ENCODE results near the gene SAMD14. TPM values are rescaled to one million over a fixed set of nuclear protein-coding genes. Genes with fewer than 3 reads are reported as not detected.

The SAMD14 gene
- total and polyA plus RNA-seq, 2 of the 4 experiments (the other 2 are of a cell fraction), result 1.4 to 6.2 TPM

GRCh38 chr17:50079334-50080095 is 50.4 kb downstream of the SAMD14 start:
- ChIA-PET POLR2A (ENCODE audit: unreplicated experiment) (no interaction called here), CTCF (interaction anchor here (0.7 kb wide), 1 partner anchor 23 kb away, joined by 4 read pairs; the partner anchor contains the start of gene ITGA3)
- BruUV-seq (replicated peaks), result no TSS peak
- no peak overlapping the region for H4K91ac ChIP-seq (ENCODE audit: insufficient read depth, low read depth, low read length)
- no peaks in the 10 kb centered on the region for H3K9me3 ChIP-seq (ENCODE audit: control insufficient read depth, insufficient read depth, low read length)
- H3K27me3 ChIP-seq (ENCODE audit: control insufficient read depth, insufficient read depth, low read length), result no peaks in the 10 kb centered on the region
- H3K4me2 ChIP-seq (ENCODE audit: low read depth, low read length), result no peak overlapping the region
- H3K23ac ChIP-seq (ENCODE audit: low read depth, low read length), result no peak overlapping the region
- H2BK15ac ChIP-seq (ENCODE audit: low read depth, low read length), result no peak overlapping the region
- no peaks in the 10 kb centered on the region; the same call in none of the 2 replicates for H4K20me1 ChIP-seq (ENCODE audit: insufficient read depth, low read length)
- dilution Hi-C loops (cut with HindIII; ENCODE audit: low sequenced_read_pairs, unreplicated experiment) (no loop called here), intact Hi-C loops (cut with micrococcal nuclease) (no loop called here), in situ Hi-C loops (cut with MboI; ENCODE audit: low sequenced_read_pairs) (no loop called here)
- H3K56ac ChIP-seq (ENCODE audit: extremely low read depth, insufficient read depth, low read length), result no peak overlapping the region
- H2AK9ac ChIP-seq (replicated peaks; ENCODE audit: low read depth, low read length, poor library complexity), result peak overlapping the region; percentile 46
- no peak overlapping the region for H2BK20ac ChIP-seq (ENCODE audit: low read depth, low read length)
- ATAC-seq (ENCODE audit: low read depth), result no peak
- peak overlapping the region; percentile 44; the same call in 1 of the 2 replicates for H2AK5ac ChIP-seq (ENCODE audit: low read depth, low read length)
- H2BK120ac ChIP-seq (ENCODE audit: low read depth, low read length), result no peak overlapping the region
- no peak overlapping the region for H4K5ac ChIP-seq (ENCODE audit: low read depth, low read length)
- no peak overlapping the region for H3K4ac ChIP-seq (ENCODE audit: low read depth, low read length)
- no peak overlapping the region for H4K8ac ChIP-seq (ENCODE audit: low read depth in 2 of 2, low read length in 2 of 2)
- no peaks in the 10 kb centered on the region for H3K9me1 ChIP-seq (ENCODE audit: insufficient read depth, low read length)
- H3K4me1 ChIP-seq (ENCODE audit: control insufficient read depth, insufficient read depth, low read length), result no peaks in the 10 kb centered on the region
- no peak overlapping the region for H3K27ac ChIP-seq (ENCODE audit: insufficient read depth, low read length)
- no peak overlapping the region for H3K4me3 ChIP-seq (ENCODE audit: insufficient read depth, low read depth, low read length)
- H3K14ac ChIP-seq (replicated peaks; ENCODE audit: low read depth, low read length), result no peak overlapping the region
- H3K9ac ChIP-seq (ENCODE audit: low read depth, low read length), result no peak overlapping the region
- H3K36me3 ChIP-seq (ENCODE audit: control insufficient read depth, insufficient read depth, low read length), result peaks cover 62% of the 10 kb centered on the region
- H3K18ac ChIP-seq (ENCODE audit: low read depth, low read length), result no peak overlapping the region
- DNase-seq, result no peak
- WGBS, 2 experiments (ENCODE audit: extremely low coverage in 2 of 2, insufficient read length in 1 of 2), result 94% methylated on average over 8 of the region's 12 CpGs; no CpG with 5 or more reads in 1 of the 2 experiments
- no peak overlapping the region for H2AFZ ChIP-seq (replicated peaks; ENCODE audit: low read length, poor library complexity)
- peaks cover 13 to 39% of the 10 kb centered on the region in 2 experiments; a peak in 3 of 4 replicates for H3K79me1 ChIP-seq (ENCODE audit: low read depth in 1 of 2, low read length in 2 of 2)
- H2BK5ac ChIP-seq (ENCODE audit: low read depth, low read length, poor library complexity, severe bottlenecking), result no peak overlapping the region
- TF ChIP-seq USF2 (IDR thresholded peaks at IDR 0.05; ENCODE audit: low read depth, low read length), result no peak
- TF ChIP-seq RFX5 (IDR thresholded peaks at IDR 0.05; ENCODE audit: low read depth, low read length), result no peak
- TF ChIP-seq CHD1 (IDR thresholded peaks at IDR 0.05; ENCODE audit: low read depth, low read length), result no peak
- TF ChIP-seq RAD21 (IDR thresholded peaks at IDR 0.05; ENCODE audit: low read length), result 0 out of 2 replicates have a peak, but pooled peaks have one; percentile 30
- no peak for TF ChIP-seq POLR2A (IDR thresholded peaks at IDR 0.05; ENCODE audit: low read depth, low read length)
- no peak for TF ChIP-seq ELK1 (IDR thresholded peaks at IDR 0.05; ENCODE audit: borderline replicate concordance, low read depth, low read length)
- TF ChIP-seq MXI1 (IDR thresholded peaks at IDR 0.05; ENCODE audit: borderline replicate concordance, low read depth, low read length), result no peak
- TF ChIP-seq CTCF (conservative IDR thresholded peaks at IDR 0.05; ENCODE audit: low read depth, low read length), result peak; percentile 67
- TF ChIP-seq MAFK (IDR thresholded peaks at IDR 0.05; ENCODE audit: low read depth, low read length), result no peak
- no peak for TF ChIP-seq CEBPB (IDR thresholded peaks at IDR 0.05; ENCODE audit: low read depth, low read length)
- TF ChIP-seq RCOR1 (IDR thresholded peaks at IDR 0.05; ENCODE audit: insufficient replicate concordance, low read length), result no peak
- peak; percentile 36; the same call in 1 of the 2 replicates for TF ChIP-seq SMC3 (IDR thresholded peaks at IDR 0.05; ENCODE audit: low read depth, low read length)
- TF ChIP-seq NFE2L2 (IDR thresholded peaks at IDR 0.05; ENCODE audit: low read depth, low read length), result no peak
- TF ChIP-seq BHLHE40 (IDR thresholded peaks at IDR 0.05; ENCODE audit: low read depth, low read length), result no peak
- TF ChIP-seq FOS (IDR thresholded peaks at IDR 0.05; ENCODE audit: low read depth, low read length), result no peak
